Measurements from ENCODE around the gene SPATA9. TPM values are rescaled to one million over a fixed set of nuclear protein-coding genes. Genes with fewer than 3 reads are reported as not detected.

Gene SPATA9
- polyA plus RNA-seq, 1 of the 3 experiments (the other 2 are of a cell fraction): 0.07 TPM

DNA sequence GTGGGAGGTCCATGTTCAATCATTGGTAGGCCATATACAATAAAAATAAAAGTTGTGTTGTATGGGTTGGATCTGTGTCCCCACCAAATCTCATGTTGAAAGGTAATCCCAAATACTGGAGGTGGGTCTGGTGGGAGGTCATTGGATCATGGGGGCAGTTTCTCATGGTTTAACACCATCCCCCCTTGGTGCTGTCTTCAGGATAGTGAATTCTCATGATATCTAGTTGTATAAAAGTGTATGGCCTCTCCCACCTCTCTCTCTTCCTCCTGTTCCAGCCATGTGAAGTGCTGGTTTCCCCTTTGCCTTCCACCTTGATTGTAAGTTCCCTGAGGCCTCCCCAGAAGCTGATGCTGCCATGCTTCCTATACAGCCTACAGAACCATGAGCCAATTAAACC, 15.1 kb downstream of the SPATA9 start:
- H4K20me1 ChIP-seq (ENCODE audit: insufficient read depth): no peaks in the 10 kb centered on the region
- H3K4me1 ChIP-seq (ENCODE audit: control insufficient read depth in 1 of 2, insufficient read depth in 2 of 2, low read depth in 1 of 2, low read length in 1 of 2): peaks cover 7 to 24% of the 10 kb centered on the region in 2 experiments
- H3K4me2 ChIP-seq: no peak overlapping the region
- DNase-seq: no peak
- no peak overlapping the region for H2AFZ ChIP-seq (ENCODE audit: low read depth)
- H3K27me3 ChIP-seq (ENCODE audit: insufficient read depth): no peaks in the 10 kb centered on the region
- peaks cover 22% of the 10 kb centered on the region for H3F3A ChIP-seq (replicated peaks; ENCODE audit: insufficient read depth)
- ChIA-PET CTCF (interaction anchor here (0.8 to 3.6 kb wide), 6 partner anchors 14 to 233 kb away, joined by 3 to 14 read pairs (median 3); no protein-coding TSS in a partner anchor), POLR2A (no interaction called here)
- H3K9ac ChIP-seq: no peak overlapping the region
- no peaks in the 10 kb centered on the region for H3K79me2 ChIP-seq (ENCODE audit: insufficient read depth)
- no peaks in the 10 kb centered on the region for H3K9me3 ChIP-seq
- no peaks in the 10 kb centered on the region for H3K9me2 ChIP-seq
- TF ChIP-seq FOXJ3 (CRISPR knock-in tag; IDR thresholded peaks at IDR 0.05): no peak
- TF ChIP-seq GABPA (IDR thresholded peaks at IDR 0.05; ENCODE audit: low read depth): no peak
- TF ChIP-seq EP300 (IDR thresholded peaks at IDR 0.05; ENCODE audit: borderline replicate concordance in 1 of 2, low read depth in 1 of 2, low read length in 1 of 2): no peak
- TF ChIP-seq CHD2 (IDR thresholded peaks at IDR 0.05; ENCODE audit: low read length, partially characterized antibody): no peak
- no peak for TF ChIP-seq POLR2AphosphoS5 (IDR thresholded peaks at IDR 0.05; ENCODE audit: low read depth, low read length)
- H3K4me3 ChIP-seq (ENCODE audit: low read depth in 2 of 2, low read length in 1 of 2): no peak overlapping the region
- H3K27ac ChIP-seq (ENCODE audit: low read depth in 2 of 2, low read length in 1 of 2): no peak overlapping the region
- H3K36me3 ChIP-seq (replicated peaks in 1 of 2; ENCODE audit: control insufficient read depth in 1 of 2, insufficient read depth in 2 of 2, low read length in 1 of 2): no peaks in the 10 kb centered on the region

DNA sequence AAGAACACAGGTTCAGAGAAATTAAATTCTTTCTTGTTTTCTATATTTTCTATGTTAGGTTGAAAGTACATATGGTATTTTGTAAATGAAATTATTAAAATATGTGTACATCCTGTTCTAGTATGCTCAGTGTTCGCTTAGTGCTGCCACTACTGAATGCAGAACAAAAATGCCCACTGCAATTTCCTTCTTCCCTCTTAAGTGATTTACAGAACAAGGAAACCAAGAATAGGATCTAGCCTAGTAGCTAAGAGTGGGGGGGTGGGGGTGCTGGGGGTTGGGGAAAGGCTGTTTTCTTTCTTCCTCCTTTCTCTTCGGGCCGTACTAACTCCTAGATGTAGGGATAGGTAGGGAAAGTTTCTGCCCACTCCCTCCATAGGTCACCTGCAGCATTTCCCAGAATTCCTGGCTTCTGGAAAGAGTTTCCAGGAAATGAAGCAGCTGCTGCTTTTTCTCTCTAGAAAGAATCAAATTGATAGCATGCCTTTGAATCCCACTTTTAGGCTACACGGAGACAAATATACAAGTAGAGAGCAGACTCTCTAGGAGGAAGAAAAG, 15.7 kb downstream of the SPATA9 start:
- 89% methylated on average over 4 of the region's 4 CpGs for WGBS (ENCODE audit: low lambda C conversion rate)
- H3K36me3 ChIP-seq (replicated peaks in 1 of 2; ENCODE audit: control insufficient read depth in 1 of 2, insufficient read depth in 2 of 2, low read length in 1 of 2): no peaks in the 10 kb centered on the region
- no peaks in the 10 kb centered on the region for H3K9me2 ChIP-seq
- H3K9ac ChIP-seq: no peak overlapping the region
- H3K4me2 ChIP-seq: no peak overlapping the region
- H3K4me3 ChIP-seq (ENCODE audit: low read depth in 2 of 2, low read length in 1 of 2): no peak overlapping the region
- H3K79me2 ChIP-seq (ENCODE audit: insufficient read depth): no peaks in the 10 kb centered on the region
- ChIA-PET POLR2A (no interaction called here), CTCF (interaction anchor here (0.8 to 4.3 kb wide), 6 partner anchors 65 to 233 kb away, joined by 3 to 25 read pairs (median 3); no protein-coding TSS in a partner anchor)
- H3F3A ChIP-seq (replicated peaks; ENCODE audit: insufficient read depth): peaks cover 22% of the 10 kb centered on the region
- H2AFZ ChIP-seq (ENCODE audit: low read depth): no peak overlapping the region
- no peak for TF ChIP-seq NFIC (IDR thresholded peaks at IDR 0.05; ENCODE audit: borderline replicate concordance)
- TF ChIP-seq, protein P1, sequence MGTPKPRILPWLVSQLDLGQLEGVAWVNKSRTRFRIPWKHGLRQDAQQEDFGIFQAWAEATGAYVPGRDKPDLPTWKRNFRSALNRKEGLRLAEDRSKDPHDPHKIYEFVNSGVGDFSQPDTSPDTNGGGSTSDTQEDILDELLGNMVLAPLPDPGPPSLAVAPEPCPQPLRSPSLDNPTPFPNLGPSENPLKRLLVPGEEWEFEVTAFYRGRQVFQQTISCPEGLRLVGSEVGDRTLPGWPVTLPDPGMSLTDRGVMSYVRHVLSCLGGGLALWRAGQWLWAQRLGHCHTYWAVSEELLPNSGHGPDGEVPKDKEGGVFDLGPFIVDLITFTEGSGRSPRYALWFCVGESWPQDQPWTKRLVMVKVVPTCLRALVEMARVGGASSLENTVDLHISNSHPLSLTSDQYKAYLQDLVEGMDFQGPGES (IDR thresholded peaks at IDR 0.05; ENCODE audit: low read depth, low read length): no peak
- no peak for TF ChIP-seq NRF1 (IDR thresholded peaks at IDR 0.05; ENCODE audit: low read depth, low read length)
- TF ChIP-seq EZH2phosphoT487 (IDR thresholded peaks at IDR 0.05; ENCODE audit: borderline replicate concordance, low read depth): no peak
- no peak for TF ChIP-seq TAF1 (IDR thresholded peaks at IDR 0.05; ENCODE audit: borderline replicate concordance, low read depth, low read length)
- no peak for TF ChIP-seq YY1 (IDR thresholded peaks at IDR 0.05; ENCODE audit: low read depth)
- TF ChIP-seq GATA2 (CRISPR knock-in tag; IDR thresholded peaks at IDR 0.05): no peak
- no peak for TF ChIP-seq RAD21 (IDR thresholded peaks at IDR 0.05; ENCODE audit: low read length)
- TF ChIP-seq FOXM1 (IDR thresholded peaks at IDR 0.05; ENCODE audit: low read depth): no peak
- TF ChIP-seq ELF1 (IDR thresholded peaks at IDR 0.05): no peak
- TF ChIP-seq, protein P2, sequence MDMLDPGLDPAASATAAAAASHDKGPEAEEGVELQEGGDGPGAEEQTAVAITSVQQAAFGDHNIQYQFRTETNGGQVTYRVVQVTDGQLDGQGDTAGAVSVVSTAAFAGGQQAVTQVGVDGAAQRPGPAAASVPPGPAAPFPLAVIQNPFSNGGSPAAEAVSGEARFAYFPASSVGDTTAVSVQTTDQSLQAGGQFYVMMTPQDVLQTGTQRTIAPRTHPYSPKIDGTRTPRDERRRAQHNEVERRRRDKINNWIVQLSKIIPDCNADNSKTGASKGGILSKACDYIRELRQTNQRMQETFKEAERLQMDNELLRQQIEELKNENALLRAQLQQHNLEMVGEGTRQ (IDR thresholded peaks at IDR 0.05; ENCODE audit: borderline replicate concordance, low read depth, low read length): no peak
- TF ChIP-seq, protein P3, sequence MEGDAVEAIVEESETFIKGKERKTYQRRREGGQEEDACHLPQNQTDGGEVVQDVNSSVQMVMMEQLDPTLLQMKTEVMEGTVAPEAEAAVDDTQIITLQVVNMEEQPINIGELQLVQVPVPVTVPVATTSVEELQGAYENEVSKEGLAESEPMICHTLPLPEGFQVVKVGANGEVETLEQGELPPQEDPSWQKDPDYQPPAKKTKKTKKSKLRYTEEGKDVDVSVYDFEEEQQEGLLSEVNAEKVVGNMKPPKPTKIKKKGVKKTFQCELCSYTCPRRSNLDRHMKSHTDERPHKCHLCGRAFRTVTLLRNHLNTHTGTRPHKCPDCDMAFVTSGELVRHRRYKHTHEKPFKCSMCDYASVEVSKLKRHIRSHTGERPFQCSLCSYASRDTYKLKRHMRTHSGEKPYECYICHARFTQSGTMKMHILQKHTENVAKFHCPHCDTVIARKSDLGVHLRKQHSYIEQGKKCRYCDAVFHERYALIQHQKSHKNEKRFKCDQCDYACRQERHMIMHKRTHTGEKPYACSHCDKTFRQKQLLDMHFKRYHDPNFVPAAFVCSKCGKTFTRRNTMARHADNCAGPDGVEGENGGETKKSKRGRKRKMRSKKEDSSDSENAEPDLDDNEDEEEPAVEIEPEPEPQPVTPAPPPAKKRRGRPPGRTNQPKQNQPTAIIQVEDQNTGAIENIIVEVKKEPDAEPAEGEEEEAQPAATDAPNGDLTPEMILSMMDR (IDR thresholded peaks at IDR 0.05): no peak
- no peak for TF ChIP-seq GABPA (IDR thresholded peaks at IDR 0.05; ENCODE audit: low read depth)
- TF ChIP-seq RXRA (IDR thresholded peaks at IDR 0.05; ENCODE audit: borderline replicate concordance, low read depth): no peak
- TF ChIP-seq SMC3 (IDR thresholded peaks at IDR 0.05; ENCODE audit: low read depth, low read length): no peak
- TF ChIP-seq TCF12 (IDR thresholded peaks at IDR 0.05): no peak
- no peak for TF ChIP-seq RFX5 (IDR thresholded peaks at IDR 0.05; ENCODE audit: low read length)
- DNase-seq: no peak
- H3K27ac ChIP-seq (ENCODE audit: low read depth in 2 of 2, low read length in 1 of 2): no peak overlapping the region
- no peaks in the 10 kb centered on the region for H3K27me3 ChIP-seq (ENCODE audit: insufficient read depth)
- no peaks in the 10 kb centered on the region for H3K9me3 ChIP-seq
- peaks cover 7 to 24% of the 10 kb centered on the region in 2 experiments for H3K4me1 ChIP-seq (ENCODE audit: control insufficient read depth in 1 of 2, insufficient read depth in 2 of 2, low read depth in 1 of 2, low read length in 1 of 2)
- H4K20me1 ChIP-seq (ENCODE audit: insufficient read depth): no peaks in the 10 kb centered on the region
